Mesothelial cell of epicardium (in vitro differentiated cells): ENCODE measurements around the gene AGRN. TPM values are rescaled to one million over a fixed set of nuclear protein-coding genes. Genes with fewer than 3 reads are reported as not detected.

Experiments
- DNase-seq, 2 experiments: peaks; one replicate each; pipeline ENCODE4 v3.0.0; 2021; ENCODE audit warnings: low spot score in 2 of 2; ENCODE audit not compliant: unreplicated experiment in 2 of 2
- H3K27ac Mint-ChIP-seq: 2 replicates; pipeline ENCODE4 v1.8.0; 2021; ENCODE audit warnings: mixed read lengths
- H3K27me3 Mint-ChIP-seq: 2 replicates; pipeline ENCODE4 v1.8.0; 2021; ENCODE audit warnings: low read depth, mixed read lengths
- H3K36me3 Mint-ChIP-seq: 2 replicates; pipeline ENCODE4 v1.8.0; 2021; ENCODE audit warnings: mixed read lengths
- H3K4me1 Mint-ChIP-seq: 2 replicates; pipeline ENCODE4 v1.8.0; 2021; ENCODE audit warnings: mixed read lengths
- H3K4me3 Mint-ChIP-seq: 2 replicates; pipeline ENCODE4 v1.8.0; 2021; ENCODE audit warnings: mild to moderate bottlenecking, moderate library complexity, mixed read lengths
- H3K9me3 Mint-ChIP-seq: 2 replicates; pipeline ENCODE4 v1.8.0; 2021; ENCODE audit warnings: mixed read lengths
- CTCF ChIP-seq: fragments of 200-600 bp; sonication (generic); IDR thresholded peaks from one replicate; pipeline ENCODE4 v1.5.0; 2021; ENCODE audit warnings: antibody characterized with exemption; ENCODE audit not compliant: unreplicated experiment
- total RNA-seq: library from RNA; stranded (reverse); gene quantifications from 3 replicates; pipeline ENCODE4 v1.2.1, GENCODE V29; 2021

The AGRN gene
- total RNA-seq, 1 donor from 2014 or later, result 514 TPM

- Mint-ChIP-seq H3K4me1 (peaks cover 14% of the 10 kb centered on the region), H3K4me3 (no peak overlapping the region), H3K27me3 (peaks cover 14% of the 10 kb centered on the region), H3K36me3 (peaks cover 19% of the 10 kb centered on the region), H3K27ac (no peak overlapping the region), H3K9me3 (no peaks in the 10 kb centered on the region)
- TF ChIP-seq CTCF, result no peak
- no peak for DNase-seq
These were observed 23.5 kb downstream of the AGRN start for GRCh38 chr1:1043411-1043810.

- Mint-ChIP-seq H3K36me3 (peaks cover 15% of the 10 kb centered on the region), H3K9me3 (no peaks in the 10 kb centered on the region), H3K4me3 (no peak overlapping the region), H3K27me3 (peaks cover 9% of the 10 kb centered on the region), H3K27ac (no peak overlapping the region), H3K4me1 (peaks cover 9% of the 10 kb centered on the region)
- no peak for DNase-seq
- TF ChIP-seq CTCF, result no peak
These were observed 24.0 kb downstream of the AGRN start for GRCh38 chr1:1043921-1044320.

GRCh38 chr1:1044455-1045078 lies 24.6 kb downstream of the AGRN start:
- Mint-ChIP-seq H3K27ac (no peak overlapping the region), H3K27me3 (peaks cover 3% of the 10 kb centered on the region), H3K4me3 (no peak overlapping the region), H3K4me1 (peaks cover 3% of the 10 kb centered on the region), H3K36me3 (peaks cover 15% of the 10 kb centered on the region), H3K9me3 (no peaks in the 10 kb centered on the region)
- no peak for DNase-seq
- no peak for TF ChIP-seq CTCF

- Mint-ChIP-seq H3K4me1 (no peaks in the 10 kb centered on the region), H3K9me3 (no peaks in the 10 kb centered on the region), H3K4me3 (no peak overlapping the region), H3K27ac (no peak overlapping the region), H3K27me3 (no peaks in the 10 kb centered on the region), H3K36me3 (peaks cover 15% of the 10 kb centered on the region)
- no peak for DNase-seq
- no peak for TF ChIP-seq CTCF
These were observed 25.2 kb downstream of the AGRN start for GRCh38 chr1:1045129-1045528.

GRCh38 chr1:1046243-1046642 lies 26.3 kb downstream of the AGRN start:
- TF ChIP-seq CTCF, result no peak

GRCh38 chr1:1046767-1047166 lies 26.8 kb downstream of the AGRN start:
- no peaks in the 10 kb centered on the region for H3K9me3 Mint-ChIP-seq
- H3K27ac Mint-ChIP-seq, result no peak overlapping the region
- no peak overlapping the region for H3K4me3 Mint-ChIP-seq
- H3K27me3 Mint-ChIP-seq, result no peaks in the 10 kb centered on the region
- H3K4me1 Mint-ChIP-seq, result no peaks in the 10 kb centered on the region
- no peak for DNase-seq
- peaks cover 17% of the 10 kb centered on the region for H3K36me3 Mint-ChIP-seq
- TF ChIP-seq CTCF, result no peak

More at GRCh38 chr1:1046243-1046642, 26.3 kb downstream of the AGRN start:
- H3K27ac Mint-ChIP-seq, result no peak overlapping the region
- H3K36me3 Mint-ChIP-seq, result peaks cover 17% of the 10 kb centered on the region
- H3K4me1 Mint-ChIP-seq, result no peaks in the 10 kb centered on the region
- H3K27me3 Mint-ChIP-seq, result no peaks in the 10 kb centered on the region
- no peaks in the 10 kb centered on the region for H3K9me3 Mint-ChIP-seq
- H3K4me3 Mint-ChIP-seq, result no peak overlapping the region
- no peak for DNase-seq
